HG03095 (cell line): Measurements from ENCODE around the gene GPD1L.

ENCODE experiments used
- ATAC-seq: cut with Tn5 transposase; IDR thresholded peaks from one replicate; pipeline ENCODE4 v1.9.1; 2021; ENCODE audit warnings: moderate library complexity; ENCODE audit not compliant: unreplicated experiment

The GPD1L gene

GRCh38 chr3:32136703-32137102 is 30.3 kb downstream of the GPD1L start:
- no peak for ATAC-seq

- no peak for ATAC-seq
Observed at GRCh38 chr3:32137870-32138269, 31.4 kb downstream of the GPD1L start.

GRCh38 chr3:32138545-32139104 is 32.2 kb downstream of the GPD1L start:
- no peak for ATAC-seq

- ATAC-seq: no peak
Observed at GRCh38 chr3:32140943-32141342, 34.5 kb downstream of the GPD1L start.

GRCh38 chr3:32143849-32144757 is 37.7 kb downstream of the GPD1L start:
- ATAC-seq: peak; percentile 73

GRCh38 chr3:32146746-32147211 is 40.4 kb downstream of the GPD1L start:
- ATAC-seq: no peak

- ATAC-seq: no peak
Observed at GRCh38 chr3:32147509-32147908, 41.1 kb downstream of the GPD1L start.

GRCh38 chr3:32147933-32148332 is 41.5 kb downstream of the GPD1L start:
- no peak for ATAC-seq

GRCh38 chr3:32148351-32148750 is 41.9 kb downstream of the GPD1L start:
- ATAC-seq: no peak

GRCh38 chr3:32153414-32154204 is 47.2 kb downstream of the GPD1L start:
- ATAC-seq: no peak

- no peak for ATAC-seq
Observed at GRCh38 chr3:32154205-32154579, 47.8 kb downstream of the GPD1L start.

GRCh38 chr3:32155117-32155516 is 48.7 kb downstream of the GPD1L start:
- no peak for ATAC-seq

GRCh38 chr3:32157600-32158264 is 51.3 kb downstream of the GPD1L start:
- no peak for ATAC-seq

- no peak for ATAC-seq
Observed at GRCh38 chr3:32160706-32161214, 54.3 kb downstream of the GPD1L start.

GRCh38 chr3:32165442-32165841 is 59.0 kb downstream of the GPD1L start:
- no peak for ATAC-seq

GRCh38 chr3:32166654-32167053 is 60.2 kb downstream of the GPD1L start:
- no peak for ATAC-seq

GRCh38 chr3:32172420-32172819 is 66.0 kb downstream of the GPD1L start:
- ATAC-seq: no peak

- ATAC-seq: no peak
Observed at GRCh38 chr3:32175607-32176197, 69.3 kb downstream of the GPD1L start.

GRCh38 chr3:32176989-32177701 is 70.7 kb downstream of the GPD1L start:
- no peak for ATAC-seq

GRCh38 chr3:32177702-32178198 is 71.3 kb downstream of the GPD1L start:
- ATAC-seq: no peak
